Measurements from ENCODE around the gene MCCC2. TPM values are rescaled to one million over a fixed set of nuclear protein-coding genes. Genes with fewer than 3 reads are reported as not detected.
"Not testable (repeated sequence)": the region's sequence is repeated elsewhere in the genome, so short reads cannot be mapped to it uniquely, and the experiment has no call there.

The MCCC2 gene
- total RNA-seq, 2 experiments from 2014 or later = 37.1 to 42.6 TPM

- POLR2A ChIA-PET = no interaction called here
- H3K27ac Mint-ChIP-seq = no peak overlapping the region
- ATAC-seq (ENCODE audit: low read depth) (no peak), DNase-seq (no peak)
- H3K4me1 Mint-ChIP-seq = peaks cover 3% of the 10 kb centered on the region
- H3K36me3 Mint-ChIP-seq = peaks cover 54% of the 10 kb centered on the region
- H3K4me3 Mint-ChIP-seq = no peak overlapping the region
- H3K9me3 Mint-ChIP-seq = peaks cover 1% of the 10 kb centered on the region
- H3K27me3 Mint-ChIP-seq = no peaks in the 10 kb centered on the region
Measured at GRCh38 chr5:71620630-71621029, 33.5 kb downstream of the MCCC2 start.

GRCh38 chr5:71621268-71621667 lies 34.1 kb downstream of the MCCC2 start:
- DNase-seq (no peak), ATAC-seq (ENCODE audit: low read depth) (no peak)
- peaks cover 1% of the 10 kb centered on the region for H3K9me3 Mint-ChIP-seq
- no peak overlapping the region for H3K4me3 Mint-ChIP-seq
- peaks cover 3% of the 10 kb centered on the region for H3K4me1 Mint-ChIP-seq
- H3K27me3 Mint-ChIP-seq = no peaks in the 10 kb centered on the region
- no peak overlapping the region for H3K27ac Mint-ChIP-seq
- POLR2A ChIA-PET = no interaction called here
- peaks cover 50% of the 10 kb centered on the region for H3K36me3 Mint-ChIP-seq

GRCh38 chr5:71621741-71622140 lies 34.6 kb downstream of the MCCC2 start:
- no peak overlapping the region for H3K27ac Mint-ChIP-seq
- ATAC-seq (ENCODE audit: low read depth) = no peak

GRCh38 chr5:71623221-71623794 lies 36.2 kb downstream of the MCCC2 start:
- no peak for ATAC-seq (ENCODE audit: low read depth)
- peaks cover 47% of the 10 kb centered on the region for H3K36me3 Mint-ChIP-seq
- POLR2A ChIA-PET = no interaction called here

More at GRCh38 chr5:71621741-71622140, 34.6 kb downstream of the MCCC2 start:
- H3K36me3 Mint-ChIP-seq = peaks cover 47% of the 10 kb centered on the region
- H3K4me3 Mint-ChIP-seq = no peak overlapping the region
- no peaks in the 10 kb centered on the region for H3K27me3 Mint-ChIP-seq
- H3K9me3 Mint-ChIP-seq = peaks cover 1% of the 10 kb centered on the region
- POLR2A ChIA-PET = no interaction called here
- no peak for DNase-seq
- peaks cover 3% of the 10 kb centered on the region for H3K4me1 Mint-ChIP-seq

GRCh38 chr5:71629950-71630349 lies 42.8 kb downstream of the MCCC2 start:
- peaks cover 31% of the 10 kb centered on the region for H3K36me3 Mint-ChIP-seq
- no peak for DNase-seq
- ATAC-seq (ENCODE audit: low read depth) = no peak

More at GRCh38 chr5:71623221-71623794, 36.2 kb downstream of the MCCC2 start:
- Mint-ChIP-seq H3K27me3 (no peaks in the 10 kb centered on the region), H3K4me3 (no peak overlapping the region), H3K4me1 (peaks cover 3% of the 10 kb centered on the region), H3K9me3 (peaks cover 1% of the 10 kb centered on the region), H3K27ac (no peak overlapping the region)
- DNase-seq = no peak

GRCh38 chr5:71631070-71631469 lies 43.9 kb downstream of the MCCC2 start:
- DNase-seq (no peak), ATAC-seq (ENCODE audit: low read depth) (no peak)
- no peaks in the 10 kb centered on the region for H3K9me3 Mint-ChIP-seq
- H3K4me1 Mint-ChIP-seq = no peaks in the 10 kb centered on the region
- no peak overlapping the region for H3K4me3 Mint-ChIP-seq
- H3K27ac Mint-ChIP-seq = peak overlapping the region; percentile 70
- peaks cover 35% of the 10 kb centered on the region for H3K36me3 Mint-ChIP-seq
- POLR2A ChIA-PET = no interaction called here
- H3K27me3 Mint-ChIP-seq = no peaks in the 10 kb centered on the region

More at GRCh38 chr5:71629950-71630349, 42.8 kb downstream of the MCCC2 start:
- H3K27me3 Mint-ChIP-seq = no peaks in the 10 kb centered on the region
- H3K4me1 Mint-ChIP-seq = no peaks in the 10 kb centered on the region
- POLR2A ChIA-PET = no interaction called here
- H3K9me3 Mint-ChIP-seq = no peaks in the 10 kb centered on the region
- H3K4me3 Mint-ChIP-seq = no peak overlapping the region
- H3K27ac Mint-ChIP-seq = no peak overlapping the region

- H3K9me3 Mint-ChIP-seq = no peaks in the 10 kb centered on the region
- POLR2A ChIA-PET = no interaction called here
- peaks cover 29% of the 10 kb centered on the region for H3K36me3 Mint-ChIP-seq
- ATAC-seq (ENCODE audit: low read depth) (no peak), DNase-seq (no peak)
- H3K27ac Mint-ChIP-seq = no peak overlapping the region
- no peak overlapping the region for H3K4me3 Mint-ChIP-seq
- no peaks in the 10 kb centered on the region for H3K4me1 Mint-ChIP-seq
- no peaks in the 10 kb centered on the region for H3K27me3 Mint-ChIP-seq
Measured at GRCh38 chr5:71632168-71632567, 45.0 kb downstream of the MCCC2 start.

GRCh38 chr5:71633255-71634155 lies 46.4 kb downstream of the MCCC2 start:
- Mint-ChIP-seq H3K27ac (no peak overlapping the region), H3K9me3 (no peaks in the 10 kb centered on the region), H3K36me3 (peaks cover 27% of the 10 kb centered on the region), H3K4me1 (no peaks in the 10 kb centered on the region), H3K27me3 (no peaks in the 10 kb centered on the region), H3K4me3 (no peak overlapping the region)
- POLR2A ChIA-PET = no interaction called here
- DNase-seq = no peak
- no peak for ATAC-seq (ENCODE audit: low read depth)

- H3K36me3 Mint-ChIP-seq = peaks cover 33% of the 10 kb centered on the region
- no peak overlapping the region for H3K27ac Mint-ChIP-seq
- no peaks in the 10 kb centered on the region for H3K9me3 Mint-ChIP-seq
- no peaks in the 10 kb centered on the region for H3K27me3 Mint-ChIP-seq
- ATAC-seq (ENCODE audit: low read depth) (no peak), DNase-seq (no peak)
- H3K4me3 Mint-ChIP-seq = no peak overlapping the region
- POLR2A ChIA-PET = no interaction called here
- no peaks in the 10 kb centered on the region for H3K4me1 Mint-ChIP-seq
Measured at GRCh38 chr5:71637133-71637532, 50.0 kb downstream of the MCCC2 start.

GRCh38 chr5:71640408-71640807 lies 53.3 kb downstream of the MCCC2 start:
- no peak overlapping the region for H3K4me3 Mint-ChIP-seq
- H3K27ac Mint-ChIP-seq = no peak overlapping the region
- ATAC-seq (ENCODE audit: low read depth) (no peak), DNase-seq (no peak)
- H3K4me1 Mint-ChIP-seq = no peaks in the 10 kb centered on the region
- no peaks in the 10 kb centered on the region for H3K9me3 Mint-ChIP-seq
- H3K36me3 Mint-ChIP-seq = peaks cover 25% of the 10 kb centered on the region
- POLR2A ChIA-PET = no interaction called here
- H3K27me3 Mint-ChIP-seq = no peaks in the 10 kb centered on the region

GRCh38 chr5:71645030-71645429 lies 57.9 kb downstream of the MCCC2 start:
- no peak for ATAC-seq (ENCODE audit: low read depth)
- no peaks in the 10 kb centered on the region for H3K27me3 Mint-ChIP-seq
- no peak overlapping the region for H3K27ac Mint-ChIP-seq
- DNase-seq = no peak
- POLR2A ChIA-PET = no interaction called here
- H3K9me3 Mint-ChIP-seq = no peaks in the 10 kb centered on the region
- peaks cover 36% of the 10 kb centered on the region for H3K36me3 Mint-ChIP-seq
- no peaks in the 10 kb centered on the region for H3K4me1 Mint-ChIP-seq
- no peak overlapping the region for H3K4me3 Mint-ChIP-seq

GRCh38 chr5:71650940-71651339 lies 63.8 kb downstream of the MCCC2 start:
- DNase-seq; H3K27me3 Mint-ChIP-seq; H3K27ac Mint-ChIP-seq; H3K4me1 Mint-ChIP-seq; ATAC-seq (ENCODE audit: low read depth); H3K4me3 Mint-ChIP-seq; POLR2A ChIA-PET; H3K9me3 Mint-ChIP-seq: not testable (repeated sequence)
- peaks cover 46% of the 10 kb centered on the region for H3K36me3 Mint-ChIP-seq

- POLR2A ChIA-PET = no interaction called here
- H3K4me1 Mint-ChIP-seq = peaks cover 6% of the 10 kb centered on the region
- no peak for ATAC-seq (ENCODE audit: low read depth)
Measured at GRCh38 chr5:71651579-71651978, 64.4 kb downstream of the MCCC2 start.

GRCh38 chr5:71652349-71652748 lies 65.2 kb downstream of the MCCC2 start:
- Mint-ChIP-seq H3K4me1 (peaks cover 6% of the 10 kb centered on the region), H3K36me3 (peaks cover 41% of the 10 kb centered on the region), H3K27me3 (no peaks in the 10 kb centered on the region), H3K4me3 (no peak overlapping the region), H3K27ac (no peak overlapping the region), H3K9me3 (no peaks in the 10 kb centered on the region)
- POLR2A ChIA-PET = no interaction called here
- DNase-seq (no peak), ATAC-seq (ENCODE audit: low read depth) (no peak)

More at GRCh38 chr5:71651579-71651978, 64.4 kb downstream of the MCCC2 start:
- Mint-ChIP-seq H3K27ac (no peak overlapping the region), H3K9me3 (no peaks in the 10 kb centered on the region), H3K4me3 (no peak overlapping the region), H3K36me3 (peaks cover 43% of the 10 kb centered on the region), H3K27me3 (no peaks in the 10 kb centered on the region)
- no peak for DNase-seq
